ENCODE measurements around the gene UBE2D2.

DNA sequence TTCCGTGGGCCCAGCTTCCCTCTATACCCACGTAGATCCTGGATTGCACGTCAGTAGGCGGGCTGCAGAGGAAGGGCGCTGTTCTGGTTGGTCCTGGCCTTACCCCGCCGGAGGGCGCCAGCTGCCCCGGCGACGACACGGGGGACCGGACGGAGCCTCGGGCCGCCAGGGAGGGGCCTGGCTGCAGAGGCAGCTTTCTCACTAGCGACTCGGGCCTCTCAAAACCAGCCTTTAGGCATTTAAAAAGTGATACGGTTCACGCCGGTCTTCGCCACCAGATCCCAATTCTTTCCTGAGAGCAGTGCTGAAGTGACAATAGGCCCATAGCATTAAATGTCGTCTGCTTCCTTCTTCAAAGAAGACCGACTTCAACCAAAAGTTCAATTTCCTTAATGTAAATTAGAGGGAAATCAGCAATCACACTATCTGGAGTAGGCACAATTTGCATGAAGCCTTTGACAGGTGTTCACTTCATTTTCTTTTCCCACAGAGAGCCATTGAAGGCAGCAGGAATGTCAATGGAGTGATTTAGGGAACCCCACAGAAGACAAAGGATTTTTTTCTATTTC lies 17.6 kb upstream of the UBE2D2 start:
- TF ChIP-seq, protein P1, sequence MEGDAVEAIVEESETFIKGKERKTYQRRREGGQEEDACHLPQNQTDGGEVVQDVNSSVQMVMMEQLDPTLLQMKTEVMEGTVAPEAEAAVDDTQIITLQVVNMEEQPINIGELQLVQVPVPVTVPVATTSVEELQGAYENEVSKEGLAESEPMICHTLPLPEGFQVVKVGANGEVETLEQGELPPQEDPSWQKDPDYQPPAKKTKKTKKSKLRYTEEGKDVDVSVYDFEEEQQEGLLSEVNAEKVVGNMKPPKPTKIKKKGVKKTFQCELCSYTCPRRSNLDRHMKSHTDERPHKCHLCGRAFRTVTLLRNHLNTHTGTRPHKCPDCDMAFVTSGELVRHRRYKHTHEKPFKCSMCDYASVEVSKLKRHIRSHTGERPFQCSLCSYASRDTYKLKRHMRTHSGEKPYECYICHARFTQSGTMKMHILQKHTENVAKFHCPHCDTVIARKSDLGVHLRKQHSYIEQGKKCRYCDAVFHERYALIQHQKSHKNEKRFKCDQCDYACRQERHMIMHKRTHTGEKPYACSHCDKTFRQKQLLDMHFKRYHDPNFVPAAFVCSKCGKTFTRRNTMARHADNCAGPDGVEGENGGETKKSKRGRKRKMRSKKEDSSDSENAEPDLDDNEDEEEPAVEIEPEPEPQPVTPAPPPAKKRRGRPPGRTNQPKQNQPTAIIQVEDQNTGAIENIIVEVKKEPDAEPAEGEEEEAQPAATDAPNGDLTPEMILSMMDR (IDR thresholded peaks at IDR 0.05 in 4 of 5, conservative IDR thresholded peaks at IDR 0.05 in 1 of 5) = peak in 2 of 5 experiments; percentile 29 to 34
- no peak for TF ChIP-seq POLR2A (IDR thresholded peaks at IDR 0.05)

All from gastrocnemius medialis (tissue), 4 donors.